Astrocyte of the cerebellum (primary cell): Measurements from ENCODE around the gene TNIK.
"Not testable (repeated sequence)": the region's sequence is repeated elsewhere in the genome, so short reads cannot be mapped to it uniquely, and the experiment has no call there.

ENCODE experiments used
- DNase-seq: peaks from one replicate; pipeline ENCODE4 v3.0.0-alpha.2; 2011; ENCODE audit warnings: low read depth
- H3K4me3 ChIP-seq: 2 replicates; pipeline ENCODE4 v1.5.1; 2011; ENCODE audit warnings: mild to moderate bottlenecking, low read depth, low read length, moderate library complexity
- CTCF ChIP-seq: IDR thresholded peaks from 2 replicates; pipeline ENCODE4 v1.5.1; 2012; ENCODE audit warnings: low read length, low read depth, moderate library complexity, mild to moderate bottlenecking; ENCODE audit errors: missing control alignments
- in situ Hi-C: cut with HindIII; loops from 2 replicates; pipeline ENCODE4 v1.10.0; 2017; ENCODE audit warnings: low sequenced_read_pairs

The TNIK gene

GRCh38 chr3:171369156-171369555 lies 91.0 kb downstream of the TNIK start:
- no peak for DNase-seq
- in situ Hi-C loops = no loop called here
- TF ChIP-seq CTCF = no peak
- no peak overlapping the region for H3K4me3 ChIP-seq

GRCh38 chr3:171366738-171367137 lies 93.5 kb downstream of the TNIK start:
- in situ Hi-C loops, DNase-seq, H3K4me3 ChIP-seq: not testable (repeated sequence)

- H3K4me3 ChIP-seq = no peak overlapping the region
- no peak for DNase-seq
- in situ Hi-C loops = no loop called here
- no peak for TF ChIP-seq CTCF
Observed at GRCh38 chr3:171366043-171366442, 94.2 kb downstream of the TNIK start.

GRCh38 chr3:171365489-171365888 lies 94.7 kb downstream of the TNIK start:
- no peak for DNase-seq
- no peak for TF ChIP-seq CTCF
- in situ Hi-C loops = no loop called here
- no peak overlapping the region for H3K4me3 ChIP-seq

- no peak overlapping the region for H3K4me3 ChIP-seq
- in situ Hi-C loops = no loop called here
- DNase-seq = no peak
- TF ChIP-seq CTCF = no peak
Observed at GRCh38 chr3:171364500-171364899, 95.7 kb downstream of the TNIK start.

- no peak overlapping the region for H3K4me3 ChIP-seq
- in situ Hi-C loops = no loop called here
- no peak for TF ChIP-seq CTCF
- DNase-seq = no peak
Observed at GRCh38 chr3:171363202-171363601, 97.0 kb downstream of the TNIK start.

GRCh38 chr3:171362575-171362974 lies 97.6 kb downstream of the TNIK start:
- in situ Hi-C loops = no loop called here
- no peak for TF ChIP-seq CTCF
- H3K4me3 ChIP-seq = no peak overlapping the region

More at GRCh38 chr3:171362575-171362974, 97.6 kb downstream of the TNIK start:
- no peak for DNase-seq
